Measurements from ENCODE around the gene IDUA. TPM values are rescaled to one million over a fixed set of nuclear protein-coding genes. Genes with fewer than 3 reads are reported as not detected.

IDUA gene
- total and polyA plus RNA-seq, 2 of the 4 experiments (the other 2 are of a cell fraction): 0.72 to 12.5 TPM

- H3K14ac ChIP-seq (replicated peaks; ENCODE audit: low read depth, low read length): peak overlapping the region; percentile 88
- peaks cover 42% of the 10 kb centered on the region for H3K4me1 ChIP-seq (ENCODE audit: control insufficient read depth, insufficient read depth, low read length)
- no peak for ATAC-seq (ENCODE audit: low read depth)
- H4K91ac ChIP-seq (ENCODE audit: insufficient read depth, low read depth, low read length): peak overlapping the region; percentile 100
- H2BK5ac ChIP-seq (ENCODE audit: low read depth, low read length, poor library complexity, severe bottlenecking): peak overlapping the region; percentile 88
- peak overlapping the region; percentile 99 for H3K4ac ChIP-seq (ENCODE audit: low read depth, low read length)
- peak overlapping the region; percentile 97; the same call in 2 of the 3 replicates for H2BK15ac ChIP-seq (ENCODE audit: low read depth, low read length)
- TF ChIP-seq CHD1 (IDR thresholded peaks at IDR 0.05; ENCODE audit: low read depth, low read length): no peak
- TF ChIP-seq POLR2A (IDR thresholded peaks at IDR 0.05; ENCODE audit: low read depth, low read length): no peak
- TF ChIP-seq, protein P1, sequence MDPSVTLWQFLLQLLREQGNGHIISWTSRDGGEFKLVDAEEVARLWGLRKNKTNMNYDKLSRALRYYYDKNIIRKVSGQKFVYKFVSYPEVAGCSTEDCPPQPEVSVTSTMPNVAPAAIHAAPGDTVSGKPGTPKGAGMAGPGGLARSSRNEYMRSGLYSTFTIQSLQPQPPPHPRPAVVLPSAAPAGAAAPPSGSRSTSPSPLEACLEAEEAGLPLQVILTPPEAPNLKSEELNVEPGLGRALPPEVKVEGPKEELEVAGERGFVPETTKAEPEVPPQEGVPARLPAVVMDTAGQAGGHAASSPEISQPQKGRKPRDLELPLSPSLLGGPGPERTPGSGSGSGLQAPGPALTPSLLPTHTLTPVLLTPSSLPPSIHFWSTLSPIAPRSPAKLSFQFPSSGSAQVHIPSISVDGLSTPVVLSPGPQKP (IDR thresholded peaks at IDR 0.05; ENCODE audit: borderline replicate concordance, low read depth, low read length): no peak
- no peak for TF ChIP-seq CTCF (conservative IDR thresholded peaks at IDR 0.05; ENCODE audit: low read depth, low read length)
- TF ChIP-seq SMC3 (IDR thresholded peaks at IDR 0.05; ENCODE audit: low read depth, low read length): no peak
- TF ChIP-seq BHLHE40 (IDR thresholded peaks at IDR 0.05; ENCODE audit: low read depth, low read length): no peak
- no peak for TF ChIP-seq RAD21 (IDR thresholded peaks at IDR 0.05; ENCODE audit: low read length)
- TF ChIP-seq CEBPB (IDR thresholded peaks at IDR 0.05; ENCODE audit: low read depth, low read length): no peak
- no peak for TF ChIP-seq MXI1 (IDR thresholded peaks at IDR 0.05; ENCODE audit: borderline replicate concordance, low read depth, low read length)
- TF ChIP-seq RCOR1 (IDR thresholded peaks at IDR 0.05; ENCODE audit: insufficient replicate concordance, low read length): no peak
- TF ChIP-seq FOS (IDR thresholded peaks at IDR 0.05; ENCODE audit: low read depth, low read length): no peak
- no peak for TF ChIP-seq RFX5 (IDR thresholded peaks at IDR 0.05; ENCODE audit: low read depth, low read length)
- TF ChIP-seq MAFK (IDR thresholded peaks at IDR 0.05; ENCODE audit: low read depth, low read length): no peak
- TF ChIP-seq NFE2L2 (IDR thresholded peaks at IDR 0.05; ENCODE audit: low read depth, low read length): no peak
- peak overlapping the region; percentile 85 for H3K27ac ChIP-seq (ENCODE audit: insufficient read depth, low read length)
- H3K18ac ChIP-seq (ENCODE audit: low read depth, low read length): peak overlapping the region; percentile 54
- no peaks in the 10 kb centered on the region for H3K9me3 ChIP-seq (ENCODE audit: control insufficient read depth, insufficient read depth, low read length)
- CTCF ChIA-PET: no interaction called here
- no TSS peak for BruUV-seq (replicated peaks)
- H3K79me1 ChIP-seq (ENCODE audit: low read depth in 1 of 2, low read length in 2 of 2): no peaks in the 10 kb centered on the region; a peak in 1 of 4 replicates
- peak overlapping the region; percentile 99 for H2AK9ac ChIP-seq (replicated peaks; ENCODE audit: low read depth, low read length, poor library complexity)
- in situ Hi-C loops (cut with MboI; ENCODE audit: low sequenced_read_pairs) (no loop called here), dilution Hi-C loops (cut with HindIII; ENCODE audit: low sequenced_read_pairs, unreplicated experiment) (no loop called here), intact Hi-C loops (cut with micrococcal nuclease) (no loop called here)
- H3K56ac ChIP-seq (ENCODE audit: extremely low read depth, insufficient read depth, low read length): peak overlapping the region; percentile 68; the same call in 1 of the 2 replicates
- POLR2A ChIA-PET (ENCODE audit: unreplicated experiment): no interaction called here
- H3K9me1 ChIP-seq (ENCODE audit: insufficient read depth, low read length): peaks cover 30% of the 10 kb centered on the region
- peaks cover 5% of the 10 kb centered on the region for H4K20me1 ChIP-seq (ENCODE audit: insufficient read depth, low read length)
- WGBS, 2 experiments (ENCODE audit: extremely low coverage in 2 of 2, insufficient read length in 1 of 2): 92% methylated on average over 7 of the region's 12 CpGs; no CpG with 5 or more reads in 1 of the 2 experiments
- H3K4me2 ChIP-seq (ENCODE audit: low read depth, low read length): no peak overlapping the region
- H2BK120ac ChIP-seq (ENCODE audit: low read depth, low read length): peak overlapping the region; percentile 99
- no peaks in the 10 kb centered on the region for H3K27me3 ChIP-seq (ENCODE audit: control insufficient read depth, insufficient read depth, low read length)
- peak overlapping the region; percentile 88 for H3K23ac ChIP-seq (ENCODE audit: low read depth, low read length)
- peak overlapping the region; percentile 88 for H2AFZ ChIP-seq (replicated peaks; ENCODE audit: low read length, poor library complexity)
- H4K8ac ChIP-seq (ENCODE audit: low read depth in 2 of 2, low read length in 2 of 2): peak overlapping the region; percentile 78 to 95
- no peaks in the 10 kb centered on the region for H3K36me3 ChIP-seq (ENCODE audit: control insufficient read depth, insufficient read depth, low read length)
- peak overlapping the region; percentile 96 for H2AK5ac ChIP-seq (ENCODE audit: low read depth, low read length)
- peak overlapping the region; percentile 87 for H4K5ac ChIP-seq (ENCODE audit: low read depth, low read length)
- H3K9ac ChIP-seq (ENCODE audit: low read depth, low read length): peak overlapping the region; percentile 40
- no peak overlapping the region for H3K4me3 ChIP-seq (ENCODE audit: insufficient read depth, low read depth, low read length)
- H2BK20ac ChIP-seq (ENCODE audit: low read depth, low read length): peak overlapping the region; percentile 96
- no peak for DNase-seq
Observed at GRCh38 chr4:1044469-1045192, 57.8 kb downstream of the IDUA start.
